ENCODE results near the gene RUNDC3A. TPM values are rescaled to one million over a fixed set of nuclear protein-coding genes. Genes with fewer than 3 reads are reported as not detected.
A peak's percentile ranks its signal among the peaks of the same experiment; 100 is the strongest.

RUNDC3A gene
- total RNA-seq, 1 experiment from 2014 or later: 5.2 TPM

DNA sequence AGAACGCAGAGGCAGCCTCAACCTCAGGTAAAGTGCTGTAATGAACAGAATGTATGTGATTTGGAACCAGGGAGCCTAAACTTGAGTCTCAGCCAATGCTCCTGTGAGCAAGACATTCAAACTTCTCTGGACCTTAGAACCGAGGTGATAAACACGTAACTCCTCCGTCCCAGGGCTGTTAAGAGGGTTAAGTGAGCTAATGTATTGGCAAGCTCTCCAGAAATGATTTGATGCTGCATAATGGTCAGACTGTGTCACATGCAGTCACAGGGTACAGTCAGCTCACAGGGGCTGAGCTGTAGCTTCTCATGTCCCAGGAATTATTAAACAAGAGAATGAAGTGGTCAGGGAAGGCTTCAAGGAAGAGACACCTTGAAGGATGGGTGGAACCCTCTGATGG lies 30.4 kb upstream of the RUNDC3A start (continued):
- TF ChIP-seq E2F4 (CRISPR knock-in tag; IDR thresholded peaks at IDR 0.05; ENCODE audit: borderline replicate concordance, low read depth) (no peak), MXD4 (CRISPR knock-in tag; IDR thresholded peaks at IDR 0.05; ENCODE audit: borderline replicate concordance) (no peak), IRF1 (CRISPR knock-in tag; IDR thresholded peaks at IDR 0.05) (no peak), NFYB (CRISPR knock-in tag; conservative IDR thresholded peaks at IDR 0.05; ENCODE audit: low read depth) (no peak), FOXJ3 (CRISPR knock-in tag; IDR thresholded peaks at IDR 0.05; ENCODE audit: borderline replicate concordance) (no peak)
- TF ChIP-seq, protein P1, sequence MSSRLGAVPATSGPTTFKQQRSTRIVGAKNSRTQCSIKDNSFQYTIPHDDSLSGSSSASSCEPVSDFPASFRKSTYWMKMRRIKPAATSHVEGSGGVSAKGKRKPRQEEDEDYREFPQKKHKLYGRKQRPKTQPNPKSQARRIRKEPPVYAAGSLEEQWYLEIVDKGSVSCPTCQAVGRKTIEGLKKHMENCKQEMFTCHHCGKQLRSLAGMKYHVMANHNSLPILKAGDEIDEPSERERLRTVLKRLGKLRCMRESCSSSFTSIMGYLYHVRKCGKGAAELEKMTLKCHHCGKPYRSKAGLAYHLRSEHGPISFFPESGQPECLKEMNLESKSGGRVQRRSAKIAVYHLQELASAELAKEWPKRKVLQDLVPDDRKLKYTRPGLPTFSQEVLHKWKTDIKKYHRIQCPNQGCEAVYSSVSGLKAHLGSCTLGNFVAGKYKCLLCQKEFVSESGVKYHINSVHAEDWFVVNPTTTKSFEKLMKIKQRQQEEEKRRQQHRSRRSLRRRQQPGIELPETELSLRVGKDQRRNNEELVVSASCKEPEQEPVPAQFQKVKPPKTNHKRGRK (CRISPR knock-in tag; IDR thresholded peaks at IDR 0.05; ENCODE audit: borderline replicate concordance): no peak
- TF ChIP-seq, protein P2, sequence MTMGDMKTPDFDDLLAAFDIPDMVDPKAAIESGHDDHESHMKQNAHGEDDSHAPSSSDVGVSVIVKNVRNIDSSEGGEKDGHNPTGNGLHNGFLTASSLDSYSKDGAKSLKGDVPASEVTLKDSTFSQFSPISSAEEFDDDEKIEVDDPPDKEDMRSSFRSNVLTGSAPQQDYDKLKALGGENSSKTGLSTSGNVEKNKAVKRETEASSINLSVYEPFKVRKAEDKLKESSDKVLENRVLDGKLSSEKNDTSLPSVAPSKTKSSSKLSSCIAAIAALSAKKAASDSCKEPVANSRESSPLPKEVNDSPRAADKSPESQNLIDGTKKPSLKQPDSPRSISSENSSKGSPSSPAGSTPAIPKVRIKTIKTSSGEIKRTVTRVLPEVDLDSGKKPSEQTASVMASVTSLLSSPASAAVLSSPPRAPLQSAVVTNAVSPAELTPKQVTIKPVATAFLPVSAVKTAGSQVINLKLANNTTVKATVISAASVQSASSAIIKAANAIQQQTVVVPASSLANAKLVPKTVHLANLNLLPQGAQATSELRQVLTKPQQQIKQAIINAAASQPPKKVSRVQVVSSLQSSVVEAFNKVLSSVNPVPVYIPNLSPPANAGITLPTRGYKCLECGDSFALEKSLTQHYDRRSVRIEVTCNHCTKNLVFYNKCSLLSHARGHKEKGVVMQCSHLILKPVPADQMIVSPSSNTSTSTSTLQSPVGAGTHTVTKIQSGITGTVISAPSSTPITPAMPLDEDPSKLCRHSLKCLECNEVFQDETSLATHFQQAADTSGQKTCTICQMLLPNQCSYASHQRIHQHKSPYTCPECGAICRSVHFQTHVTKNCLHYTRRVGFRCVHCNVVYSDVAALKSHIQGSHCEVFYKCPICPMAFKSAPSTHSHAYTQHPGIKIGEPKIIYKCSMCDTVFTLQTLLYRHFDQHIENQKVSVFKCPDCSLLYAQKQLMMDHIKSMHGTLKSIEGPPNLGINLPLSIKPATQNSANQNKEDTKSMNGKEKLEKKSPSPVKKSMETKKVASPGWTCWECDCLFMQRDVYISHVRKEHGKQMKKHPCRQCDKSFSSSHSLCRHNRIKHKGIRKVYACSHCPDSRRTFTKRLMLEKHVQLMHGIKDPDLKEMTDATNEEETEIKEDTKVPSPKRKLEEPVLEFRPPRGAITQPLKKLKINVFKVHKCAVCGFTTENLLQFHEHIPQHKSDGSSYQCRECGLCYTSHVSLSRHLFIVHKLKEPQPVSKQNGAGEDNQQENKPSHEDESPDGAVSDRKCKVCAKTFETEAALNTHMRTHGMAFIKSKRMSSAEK (CRISPR knock-in tag; IDR thresholded peaks at IDR 0.05; ENCODE audit: borderline replicate concordance): no peak

DNA sequence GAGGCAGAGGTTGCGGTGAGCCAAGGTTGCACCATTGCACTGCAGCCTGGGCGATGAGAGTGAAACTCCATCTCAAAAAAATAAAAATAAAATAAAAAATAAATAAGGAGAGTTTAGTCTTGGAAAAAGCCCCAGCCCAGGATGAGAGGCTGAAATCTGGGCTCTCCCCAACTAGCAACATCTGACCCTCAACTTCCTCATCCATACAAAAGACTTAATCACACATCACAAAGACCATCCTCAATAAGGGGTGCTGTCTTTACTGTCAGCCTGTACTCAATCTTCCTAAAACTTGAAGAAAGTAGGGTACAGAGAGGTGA lies 29.1 kb upstream of the RUNDC3A start:
- H3K4me3 Mint-ChIP-seq: no peak overlapping the region
- peaks cover 21% of the 10 kb centered on the region for H3K4me1 Mint-ChIP-seq
- H3K27ac Mint-ChIP-seq: peak overlapping the region; percentile 96
- H3K9me3 Mint-ChIP-seq: no peaks in the 10 kb centered on the region
- ChIA-PET POLR2A (interaction anchor here (0.8 to 1.3 kb wide), 6 partner anchors 8 to 66 kb away, joined by 3 to 6 read pairs (median 4); partner anchors contain the start of genes GRN and RUNDC3A), CTCF (interaction anchor here (0.8 to 2.4 kb wide), 10 partner anchors 21 to 84 kb away, joined by 3 to 14 read pairs (median 4); partner anchors contain the start of genes FAM171A2 and RUNDC3A)
- DNase-seq (ENCODE audit: low spot score) (no peak), ATAC-seq (no peak)
- H3K27me3 Mint-ChIP-seq (ENCODE audit: low read depth): no peaks in the 10 kb centered on the region; the same call in 1 of the 2 replicates
- TF ChIP-seq, protein P3, sequence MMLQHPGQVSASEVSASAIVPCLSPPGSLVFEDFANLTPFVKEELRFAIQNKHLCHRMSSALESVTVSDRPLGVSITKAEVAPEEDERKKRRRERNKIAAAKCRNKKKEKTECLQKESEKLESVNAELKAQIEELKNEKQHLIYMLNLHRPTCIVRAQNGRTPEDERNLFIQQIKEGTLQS (CRISPR knock-in tag; conservative IDR thresholded peaks at IDR 0.05): no peak
- TF ChIP-seq PRRX2 (CRISPR knock-in tag; IDR thresholded peaks at IDR 0.05): no peak
- TF ChIP-seq ERG (CRISPR knock-in tag; IDR thresholded peaks at IDR 0.05): no peak
- no peak for TF ChIP-seq STAT6 (CRISPR knock-in tag; conservative IDR thresholded peaks at IDR 0.05; ENCODE audit: low read depth)
- TF ChIP-seq ZNF138 (CRISPR knock-in tag; conservative IDR thresholded peaks at IDR 0.05): no peak
- H3K36me3 Mint-ChIP-seq: no peaks in the 10 kb centered on the region

All from WTC11 (cell line).